Measurements from ENCODE around the gene BTLA. TPM values are rescaled to one million over a fixed set of nuclear protein-coding genes. Genes with fewer than 3 reads are reported as not detected.

BTLA gene
- total and polyA plus RNA-seq, 2 of the 8 experiments (the other 6 are each of a cell fraction or from before 2014, with no cell fraction given): not detected

DNA sequence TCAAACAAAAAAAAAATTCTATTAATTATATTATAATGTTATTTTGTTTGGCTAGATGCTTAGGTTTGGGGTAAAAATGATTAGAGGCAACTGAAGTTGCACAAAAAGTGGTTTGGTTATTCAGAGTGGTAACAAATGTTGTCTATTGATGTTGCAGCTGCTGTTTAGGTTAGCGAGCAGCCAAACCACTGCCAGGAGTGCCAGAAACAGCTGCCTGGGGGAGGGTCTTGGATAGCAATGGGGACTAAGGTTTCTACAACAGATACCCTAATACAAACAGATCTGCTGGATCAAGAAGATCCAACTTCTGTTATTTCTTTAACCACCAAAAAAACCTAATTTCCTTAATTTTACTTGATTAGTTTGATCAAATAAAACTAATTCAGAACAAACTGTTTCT is 26.6 kb downstream of the BTLA start (continued):
- no peak for TF ChIP-seq RAD21 (IDR thresholded peaks at IDR 0.05 in 1 of 2, conservative IDR thresholded peaks at IDR 0.05 in 1 of 2; ENCODE audit: low read depth in 2 of 2, low read length in 2 of 2)
- TF ChIP-seq SP1 (IDR thresholded peaks at IDR 0.05; ENCODE audit: low read depth, low read length): no peak
- TF ChIP-seq, protein P1, sequence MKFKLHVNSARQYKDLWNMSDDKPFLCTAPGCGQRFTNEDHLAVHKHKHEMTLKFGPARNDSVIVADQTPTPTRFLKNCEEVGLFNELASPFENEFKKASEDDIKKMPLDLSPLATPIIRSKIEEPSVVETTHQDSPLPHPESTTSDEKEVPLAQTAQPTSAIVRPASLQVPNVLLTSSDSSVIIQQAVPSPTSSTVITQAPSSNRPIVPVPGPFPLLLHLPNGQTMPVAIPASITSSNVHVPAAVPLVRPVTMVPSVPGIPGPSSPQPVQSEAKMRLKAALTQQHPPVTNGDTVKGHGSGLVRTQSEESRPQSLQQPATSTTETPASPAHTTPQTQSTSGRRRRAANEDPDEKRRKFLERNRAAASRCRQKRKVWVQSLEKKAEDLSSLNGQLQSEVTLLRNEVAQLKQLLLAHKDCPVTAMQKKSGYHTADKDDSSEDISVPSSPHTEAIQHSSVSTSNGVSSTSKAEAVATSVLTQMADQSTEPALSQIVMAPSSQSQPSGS (IDR thresholded peaks at IDR 0.05; ENCODE audit: low read length): no peak
- TF ChIP-seq JUN (IDR thresholded peaks at IDR 0.05; ENCODE audit: low read depth, low read length): no peak

All from H1 (cell line).